GM23248 (cell line): ENCODE results near the gene RBFOX2. TPM values are rescaled to one million over a fixed set of nuclear protein-coding genes. Genes with fewer than 3 reads are reported as not detected.

ENCODE experiments used
- DNase-seq: peaks from one replicate; pipeline ENCODE4 v3.0.0-alpha.2; 2015
- H2AFZ ChIP-seq: fragments of 200-600 bp; sonication (generic); 2 replicates; pipeline ENCODE4 v1.6.1; 2016; ENCODE audit warnings: antibody characterized with exemption
- H3F3A ChIP-seq: fragments of 200-600 bp; sonication (generic); 2 replicates; pipeline ENCODE4 v1.6.1; 2016; ENCODE audit warnings: mild to moderate bottlenecking, antibody characterized with exemption, mixed run types; ENCODE audit not compliant: insufficient read depth
- H3K27ac ChIP-seq: fragments of 200-600 bp; sonication (generic); 2 replicates; pipeline ENCODE4 v1.5.1; 2016; ENCODE audit warnings: mild to moderate bottlenecking
- H3K27me3 ChIP-seq: fragments of 200-600 bp; sonication (generic); replicated peaks from 2 replicates; pipeline ENCODE4 v1.6.1; 2016; ENCODE audit warnings: mild to moderate bottlenecking; ENCODE audit not compliant: insufficient read depth
- H3K36me3 ChIP-seq: fragments of 200-600 bp; sonication (generic); 2 replicates; pipeline ENCODE4 v1.6.1; 2016; ENCODE audit warnings: low read depth, mild to moderate bottlenecking
- H3K4me1 ChIP-seq: fragments of 200-600 bp; sonication (generic); 2 replicates; pipeline ENCODE4 v1.6.1; 2016; ENCODE audit warnings: mild to moderate bottlenecking; ENCODE audit not compliant: insufficient read depth
- H3K4me2 ChIP-seq: fragments of 200-600 bp; sonication (generic); one replicate; pipeline ENCODE4 v1.6.1; 2016; ENCODE audit warnings: mild to moderate bottlenecking; ENCODE audit not compliant: unreplicated experiment
- H3K4me3 ChIP-seq: fragments of 200-600 bp; sonication (generic); 2 replicates; pipeline ENCODE4 v1.5.1; 2016; ENCODE audit warnings: mild to moderate bottlenecking
- H3K79me2 ChIP-seq: fragments of 200-600 bp; sonication (generic); 2 replicates; pipeline ENCODE4 v1.6.1; 2016; ENCODE audit warnings: mild to moderate bottlenecking; ENCODE audit not compliant: insufficient read depth
- H3K9ac ChIP-seq: fragments of 200-600 bp; sonication (generic); 2 replicates; pipeline ENCODE4 v1.6.1; 2016; ENCODE audit warnings: mild to moderate bottlenecking
- H3K9me2 ChIP-seq: fragments of 200-600 bp; sonication (generic); 2 replicates; pipeline ENCODE4 v1.6.1; 2016; ENCODE audit warnings: mixed run types, mild to moderate bottlenecking, moderate library complexity; ENCODE audit not compliant: insufficient read depth
- H3K9me3 ChIP-seq: fragments of 200-600 bp; sonication (generic); one replicate; pipeline ENCODE4 v1.6.1; 2017; ENCODE audit warnings: low read depth
- H4K20me1 ChIP-seq: fragments of 200-600 bp; sonication (generic); 2 replicates; pipeline ENCODE4 v1.6.0; 2016; ENCODE audit not compliant: insufficient read depth
- EZH2 ChIP-seq: fragments of 200-600 bp; sonication (generic); IDR thresholded peaks from 2 replicates; pipeline ENCODE4 v1.6.1; 2018; ENCODE audit warnings: antibody characterized with exemption, mild to moderate bottlenecking; ENCODE audit not compliant: insufficient read depth, poor library complexity, severe bottlenecking
- EZH2phosphoT487 ChIP-seq: fragments of 200-600 bp; sonication (generic); IDR thresholded peaks from 2 replicates; pipeline ENCODE4 v1.6.1; 2018; ENCODE audit warnings: antibody characterized with exemption, moderate library complexity, mild to moderate bottlenecking, low read depth; ENCODE audit not compliant: insufficient read depth
- WGBS, 2 experiments: methylation state at CpG; one replicate each; pipeline ENCODE4 v1.1.6; 2015 to 2017; ENCODE audit warnings: low lambda C conversion rate in 2 of 2, low coverage in 1 of 2; ENCODE audit errors: missing lambda C conversion rate in 2 of 2; 5-methylcytosine and 5-hydroxymethylcytosine counted together
- in situ Hi-C: fragments of 300-500 bp; cut with MboI; formaldehyde crosslinking; loops from 2 replicates; pipeline ENCODE4 v1.15.0; 2020
- polyA plus RNA-seq: library from polyadenylated mRNA; unstranded; fragments of >200 nt; fragmentation: Nextera tagmentation; extraction: Ambion mirVana; gene quantifications from 2 replicates; pipeline ENCODE4 v1.2.1, GENCODE V29; 2016
- total RNA-seq: library from RNA; depleted of rRNA; stranded (reverse); fragments of >200 nt; shearing (Covaris generic); gene quantifications from 2 replicates; pipeline ENCODE4 v1.2.3, GENCODE V29; 2014

RBFOX2 gene
- total and polyA plus RNA-seq, 2 experiments from 2014 or later: 127 to 136 TPM

GRCh38 chr22:36003972-36004674, 24.5 kb downstream of the RBFOX2 start:
- Histone ChIP-seq H3K36me3 (no peaks in the 10 kb centered on the region), H3K9me2 (no peaks in the 10 kb centered on the region), H3K79me2 (peaks cover 100% of the 10 kb centered on the region), H3K4me1 (peaks cover 22% of the 10 kb centered on the region), H4K20me1 (no peaks in the 10 kb centered on the region), H3K27ac (no peak overlapping the region), H3K4me2 (no peak overlapping the region), H3K9me3 (no peaks in the 10 kb centered on the region), H3K9ac (no peak overlapping the region), H3K27me3 (no peaks in the 10 kb centered on the region), H3F3A (0 out of 2 replicates have a peak, but pooled peaks cover 6% of the 10 kb centered on the region), H3K4me3 (no peak overlapping the region), H2AFZ (no peak overlapping the region)
- whole genome bisulfite sequencing, 2 experiments: 90% methylated on average over 9 of the region's 9 CpGs
- TF ChIP-seq EZH2phosphoT487 (no peak), EZH2 (no peak)
- no peak for DNase-seq
- in situ Hi-C loops: no loop called here

- peaks cover 100% of the 10 kb centered on the region for H3K79me2 ChIP-seq
- H3K36me3 ChIP-seq: no peaks in the 10 kb centered on the region
- no peaks in the 10 kb centered on the region for H3K27me3 ChIP-seq
- peaks cover 9% of the 10 kb centered on the region; the same call in 1 of the 2 replicates for H3K4me1 ChIP-seq
- in situ Hi-C loops: no loop called here
- H3K9me2 ChIP-seq: no peaks in the 10 kb centered on the region
- WGBS, 2 experiments: 91 to 96% methylated on average over 5 of the region's 5 CpGs
- H3K4me2 ChIP-seq: no peak overlapping the region
- TF ChIP-seq EZH2 (no peak), EZH2phosphoT487 (no peak)
- no peak overlapping the region for H3K27ac ChIP-seq
- no peak overlapping the region for H2AFZ ChIP-seq
- H3F3A ChIP-seq: 0 out of 2 replicates have a peak, but pooled peaks cover 3% of the 10 kb centered on the region
- no peaks in the 10 kb centered on the region for H3K9me3 ChIP-seq
- no peaks in the 10 kb centered on the region for H4K20me1 ChIP-seq
- no peak overlapping the region for H3K9ac ChIP-seq
- H3K4me3 ChIP-seq: no peak overlapping the region
- no peak for DNase-seq
Observed at GRCh38 chr22:36002718-36003260, 25.8 kb downstream of the RBFOX2 start.

GRCh38 chr22:36002084-36002483, 26.5 kb downstream of the RBFOX2 start:
- H2AFZ ChIP-seq: no peak overlapping the region
- no peaks in the 10 kb centered on the region for H4K20me1 ChIP-seq
- TF ChIP-seq EZH2 (no peak), EZH2phosphoT487 (no peak)
- H3F3A ChIP-seq: peaks cover 3% of the 10 kb centered on the region; the same call in 1 of the 2 replicates
- no peak overlapping the region for H3K4me2 ChIP-seq
- in situ Hi-C loops: no loop called here
- peaks cover 100% of the 10 kb centered on the region for H3K79me2 ChIP-seq
- peaks cover 9% of the 10 kb centered on the region; the same call in 1 of the 2 replicates for H3K4me1 ChIP-seq
- no peaks in the 10 kb centered on the region for H3K36me3 ChIP-seq
- H3K27ac ChIP-seq: no peak overlapping the region
- DNase-seq: no peak
- no peaks in the 10 kb centered on the region for H3K27me3 ChIP-seq
- no peak overlapping the region for H3K9ac ChIP-seq
- H3K4me3 ChIP-seq: no peak overlapping the region
- no peaks in the 10 kb centered on the region for H3K9me3 ChIP-seq
- H3K9me2 ChIP-seq: no peaks in the 10 kb centered on the region
- 96 to 97% methylated on average over 7 of the region's 7 CpGs for WGBS, 2 experiments

GRCh38 chr22:35998748-35999147, 29.9 kb downstream of the RBFOX2 start:
- Histone ChIP-seq H3K4me1 (peaks cover 32% of the 10 kb centered on the region), H3K9ac (no peak overlapping the region), H3K9me2 (no peaks in the 10 kb centered on the region), H3K27me3 (no peaks in the 10 kb centered on the region), H2AFZ (no peak overlapping the region), H3K4me3 (no peak overlapping the region), H3K9me3 (no peaks in the 10 kb centered on the region), H3K27ac (no peak overlapping the region), H4K20me1 (no peaks in the 10 kb centered on the region), H3K36me3 (no peaks in the 10 kb centered on the region), H3F3A (peaks cover 34% of the 10 kb centered on the region), H3K79me2 (peaks cover 79% of the 10 kb centered on the region), H3K4me2 (no peak overlapping the region)
- TF ChIP-seq EZH2phosphoT487: no peak
- no peak for TF ChIP-seq EZH2
- WGBS, 2 experiments: 99 to 100% methylated on average over 3 of the region's 3 CpGs
- in situ Hi-C loops: no loop called here
- no peak for DNase-seq
